Non-pigmented ciliary epithelial cell (primary cell): ENCODE results near the gene CSNK2A2.

Experiments used
- DNase-seq: peaks from one replicate; pipeline ENCODE4 v3.0.0-alpha.2; 2010; ENCODE audit warnings: low read depth

Gene CSNK2A2

GRCh38 chr16:58198022-58198683 lies at the start of gene CSNK2A2:
TSS of gene CSNK2A2 (minus strand) at chr16:58198106. CDS start at chr16:58197736, 370 bp downstream.
- DNase-seq, result no peak

DNA sequence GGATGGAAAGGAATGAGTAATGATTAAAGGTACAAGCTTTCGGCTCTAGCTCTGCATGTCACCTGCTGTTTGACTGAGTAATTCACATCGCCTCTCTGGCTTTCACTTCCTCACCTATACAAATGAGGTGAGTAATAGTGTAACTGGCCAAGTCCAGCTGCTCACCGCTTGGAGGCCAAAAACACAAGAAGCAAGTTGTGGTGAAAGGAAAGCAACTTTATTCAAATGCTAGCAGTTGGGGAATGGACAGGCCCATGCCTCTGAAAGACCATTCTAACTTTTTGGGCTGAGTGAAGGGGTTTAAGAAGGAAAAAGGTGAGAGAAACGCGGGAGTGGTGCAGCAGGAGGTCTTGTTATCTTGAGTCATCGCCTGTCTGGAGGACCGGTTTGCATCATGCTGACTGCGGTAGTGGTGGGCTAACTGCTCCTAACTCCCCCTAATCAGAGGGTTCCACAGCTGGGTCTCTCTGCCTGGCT lies 45.7 kb upstream of the CSNK2A2 start:
- DNase-seq, result no peak

DNA sequence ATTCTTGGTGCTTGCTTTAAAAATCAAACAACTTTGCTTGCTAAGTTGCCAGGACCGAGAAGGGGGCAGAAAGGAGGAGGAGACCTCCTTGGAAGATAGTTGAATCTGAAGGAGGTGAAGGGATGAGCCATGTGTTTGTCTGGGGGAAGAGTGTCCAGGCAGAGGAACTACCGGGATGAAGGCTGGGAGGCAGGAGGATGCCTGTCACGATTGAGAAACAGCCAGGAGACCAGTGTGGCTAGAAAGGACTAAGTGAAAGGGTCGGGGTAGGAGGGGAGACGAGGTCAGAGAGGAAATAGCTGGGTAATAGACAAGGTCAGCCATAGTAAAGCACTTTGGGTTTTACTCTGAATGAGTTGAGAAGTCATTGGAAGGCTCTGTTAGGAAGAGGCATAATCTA lies 38.9 kb upstream of the CSNK2A2 start:
- no peak for DNase-seq

DNA sequence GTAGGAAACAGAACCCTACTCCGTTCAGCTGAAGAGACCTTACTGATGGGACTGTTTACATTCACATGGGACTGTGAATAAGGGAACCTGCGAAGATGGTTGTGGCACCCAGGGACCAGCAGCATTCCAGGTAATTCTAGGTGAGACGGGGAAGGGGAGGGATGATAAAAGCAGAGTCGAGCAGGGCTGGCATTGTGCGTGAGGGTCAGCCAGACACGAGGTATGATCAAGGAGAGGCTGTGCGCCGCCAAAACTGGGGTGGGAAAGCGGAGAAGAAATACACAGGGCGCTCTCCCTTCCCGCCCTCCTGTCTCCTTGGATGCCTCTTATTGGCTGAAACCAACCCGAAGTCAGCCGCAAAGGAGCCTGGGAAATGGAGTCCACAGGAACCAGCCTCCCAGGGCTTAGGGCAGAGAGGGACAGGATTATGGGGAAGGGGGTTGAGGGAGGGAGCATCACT lies 38.4 kb upstream of the CSNK2A2 start:
- DNase-seq, result no peak

GRCh38 chr16:58235663-58236062 lies 37.8 kb upstream of the CSNK2A2 start:
- no peak for DNase-seq

GRCh38 chr16:58234831-58235595 lies 37.1 kb upstream of the CSNK2A2 start:
- no peak for DNase-seq

- no peak for DNase-seq
Observed at GRCh38 chr16:58230259-58230658, 32.4 kb upstream of the CSNK2A2 start.

DNA sequence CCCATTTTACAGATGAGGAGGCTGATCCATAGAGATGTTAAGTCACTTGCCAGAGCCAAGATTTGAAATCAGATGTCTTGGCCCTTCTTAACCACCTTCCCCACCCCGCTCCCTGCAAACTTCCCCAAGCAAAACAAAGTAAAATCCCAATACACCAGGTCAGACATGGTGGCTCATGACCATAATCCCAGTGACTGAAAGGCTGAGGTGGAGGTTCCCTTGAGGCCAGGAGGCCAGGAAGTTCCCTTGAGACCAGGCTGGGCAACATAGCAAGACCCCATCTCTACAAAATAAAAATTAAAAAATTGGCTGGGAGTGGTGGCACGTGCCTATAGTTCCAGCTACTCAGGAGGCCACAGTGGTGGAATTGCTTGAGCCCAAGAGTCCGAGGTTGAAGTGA lies 28.9 kb upstream of the CSNK2A2 start:
- DNase-seq, result no peak

DNA sequence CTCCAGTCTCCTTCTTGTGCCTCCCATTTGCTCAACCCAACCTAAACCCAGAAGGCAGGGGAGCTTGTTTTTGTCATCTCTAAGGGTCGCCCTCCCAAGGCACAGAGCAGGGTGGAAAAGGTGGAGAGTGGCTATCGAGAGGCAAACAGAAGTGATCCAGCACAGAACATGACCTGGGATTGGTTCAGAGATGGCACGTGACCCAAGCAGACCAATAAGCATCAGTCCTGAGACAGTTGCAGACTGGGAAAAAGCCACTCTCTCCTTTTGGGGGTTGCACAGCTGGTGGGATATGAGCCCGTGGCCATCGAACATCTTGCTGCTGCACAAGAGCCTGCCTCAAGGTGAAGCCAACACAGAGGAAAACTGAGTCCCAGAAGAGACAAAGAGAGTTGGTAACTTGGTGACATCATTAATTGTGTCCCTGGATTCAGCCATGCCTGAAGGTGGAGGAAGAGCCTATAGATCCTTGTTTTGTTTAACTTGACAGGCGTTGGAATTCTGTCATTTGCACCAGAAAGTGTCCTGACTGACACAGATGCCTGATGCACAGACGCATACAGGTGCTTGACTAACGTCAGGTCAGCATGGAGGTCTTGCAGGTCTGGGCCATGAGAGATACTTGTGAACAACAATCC lies 28.2 kb upstream of the CSNK2A2 start:
- no peak for DNase-seq

DNA sequence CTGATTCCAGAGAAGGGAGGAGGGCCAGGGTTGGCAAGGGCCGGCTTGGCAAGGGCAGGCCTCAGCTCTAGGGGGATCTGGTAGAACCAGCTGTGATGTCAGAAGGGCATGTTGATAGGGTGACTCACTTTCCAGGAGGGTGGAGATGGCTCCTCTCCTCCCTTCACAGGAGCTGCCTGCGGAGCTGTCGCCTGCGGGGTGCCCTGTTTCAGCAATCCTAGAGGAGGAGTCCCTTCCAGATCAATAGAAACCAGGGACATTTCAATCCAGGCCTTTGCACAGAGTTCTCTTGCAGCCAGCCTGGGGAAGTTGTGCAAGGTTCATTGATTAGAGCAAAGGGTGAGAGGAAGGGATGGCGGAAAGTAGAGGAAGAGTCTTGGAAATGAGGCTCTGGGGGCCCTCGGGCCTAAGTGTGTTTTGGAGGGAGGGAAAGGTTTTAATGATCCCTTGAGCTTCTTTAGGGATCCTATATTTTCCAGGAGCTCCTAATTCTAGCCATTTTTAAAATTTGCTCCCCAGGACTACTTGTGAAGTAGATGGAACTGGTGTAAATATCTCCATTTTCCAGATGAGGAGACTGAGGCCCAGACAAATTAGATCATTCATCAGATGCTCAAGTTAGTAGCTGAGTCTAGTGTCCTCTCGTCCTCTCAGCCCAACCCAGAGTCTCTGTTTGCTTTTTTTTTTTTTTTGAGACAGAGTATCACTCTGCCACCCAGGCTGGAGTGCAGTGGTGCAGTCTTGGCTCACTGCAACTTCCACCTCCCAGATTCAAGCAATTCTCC lies 24.8 kb upstream of the CSNK2A2 start:
- no peak for DNase-seq

DNA sequence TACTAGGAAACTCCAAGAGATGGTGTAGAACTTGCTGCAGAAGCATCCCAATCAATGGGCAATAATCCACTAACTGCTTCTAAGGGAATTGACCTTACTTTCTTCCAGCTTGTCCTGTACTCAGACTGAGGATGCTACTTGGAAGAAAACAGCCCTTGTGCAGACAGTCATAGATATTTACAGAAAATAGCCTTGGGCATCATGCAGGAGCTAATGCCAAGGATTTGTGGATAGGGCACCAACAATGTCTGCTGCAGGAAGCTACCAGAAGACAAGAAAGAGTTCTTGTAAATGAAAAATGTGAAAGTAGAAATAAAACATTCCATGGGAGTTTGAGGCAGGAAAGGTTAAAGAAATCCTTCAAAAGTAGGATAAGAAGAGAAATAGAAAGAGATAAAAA lies 21.5 kb upstream of the CSNK2A2 start:
- DNase-seq, result no peak

DNA sequence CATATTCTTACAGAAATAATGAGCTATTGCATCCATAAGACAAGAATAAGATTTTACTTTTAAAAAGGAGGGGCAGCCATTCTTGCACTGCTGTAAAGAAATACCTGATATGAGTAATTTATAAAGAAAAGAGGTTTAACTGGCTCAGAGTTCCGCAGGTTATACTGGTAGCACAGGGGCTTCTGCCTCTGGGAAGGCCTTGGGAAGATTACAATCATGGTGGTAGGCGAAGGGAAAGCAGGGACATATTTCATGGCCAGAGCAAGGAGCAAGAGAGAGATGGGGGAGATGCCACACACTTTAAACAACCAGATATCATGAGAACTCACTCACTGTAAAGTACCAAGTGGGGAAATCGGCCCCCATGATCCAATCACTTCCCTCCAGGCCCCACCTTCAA lies 20.9 kb upstream of the CSNK2A2 start:
- DNase-seq, result no peak

- no peak for DNase-seq
Observed at GRCh38 chr16:58217311-58217925, 19.5 kb upstream of the CSNK2A2 start.

DNA sequence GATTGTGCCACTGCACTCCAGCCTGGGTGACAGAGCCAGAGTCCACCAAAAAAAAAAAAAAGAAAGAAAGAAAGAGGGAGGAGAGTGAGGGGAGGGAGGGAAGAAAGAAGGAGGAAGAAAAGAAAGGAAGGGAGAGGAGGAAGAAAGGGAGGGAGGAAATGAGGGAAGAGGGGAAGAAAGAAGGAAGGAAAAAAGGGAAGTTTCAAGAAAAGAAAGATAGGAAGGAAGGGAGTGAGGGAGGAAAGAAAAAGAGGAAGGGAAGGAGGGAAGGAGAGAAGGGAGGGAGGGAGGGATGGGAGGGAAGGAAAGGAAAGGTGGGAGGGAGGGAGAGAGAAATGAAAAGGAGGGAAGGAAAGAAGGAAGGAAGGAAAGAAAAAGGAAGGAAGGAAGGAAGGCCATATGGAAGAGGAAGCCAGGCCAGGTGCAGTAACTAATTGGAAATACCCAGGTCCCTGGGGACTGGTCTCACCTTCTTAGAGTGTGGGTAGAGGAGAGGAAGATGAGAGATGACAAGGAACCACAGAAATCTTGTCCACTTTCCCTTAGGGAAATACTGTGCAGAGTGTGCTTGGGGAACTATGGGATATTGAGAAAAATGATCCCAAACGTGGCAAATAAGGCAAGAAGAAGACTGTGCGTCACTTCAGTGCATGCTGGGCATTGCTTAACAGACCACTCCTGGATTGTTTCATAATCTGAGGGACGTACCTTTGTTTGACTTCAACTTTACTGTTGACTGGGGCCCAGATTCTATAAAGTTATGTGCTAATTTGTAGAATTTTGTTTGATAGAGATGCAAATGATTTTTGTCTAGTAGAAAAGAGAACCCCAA lies 15.1 kb upstream of the CSNK2A2 start:
- DNase-seq, result no peak

GRCh38 chr16:58211846-58212245 lies 13.9 kb upstream of the CSNK2A2 start:
- DNase-seq, result no peak

- DNase-seq, result no peak
Observed at GRCh38 chr16:58211245-58211644, 13.3 kb upstream of the CSNK2A2 start.

DNA sequence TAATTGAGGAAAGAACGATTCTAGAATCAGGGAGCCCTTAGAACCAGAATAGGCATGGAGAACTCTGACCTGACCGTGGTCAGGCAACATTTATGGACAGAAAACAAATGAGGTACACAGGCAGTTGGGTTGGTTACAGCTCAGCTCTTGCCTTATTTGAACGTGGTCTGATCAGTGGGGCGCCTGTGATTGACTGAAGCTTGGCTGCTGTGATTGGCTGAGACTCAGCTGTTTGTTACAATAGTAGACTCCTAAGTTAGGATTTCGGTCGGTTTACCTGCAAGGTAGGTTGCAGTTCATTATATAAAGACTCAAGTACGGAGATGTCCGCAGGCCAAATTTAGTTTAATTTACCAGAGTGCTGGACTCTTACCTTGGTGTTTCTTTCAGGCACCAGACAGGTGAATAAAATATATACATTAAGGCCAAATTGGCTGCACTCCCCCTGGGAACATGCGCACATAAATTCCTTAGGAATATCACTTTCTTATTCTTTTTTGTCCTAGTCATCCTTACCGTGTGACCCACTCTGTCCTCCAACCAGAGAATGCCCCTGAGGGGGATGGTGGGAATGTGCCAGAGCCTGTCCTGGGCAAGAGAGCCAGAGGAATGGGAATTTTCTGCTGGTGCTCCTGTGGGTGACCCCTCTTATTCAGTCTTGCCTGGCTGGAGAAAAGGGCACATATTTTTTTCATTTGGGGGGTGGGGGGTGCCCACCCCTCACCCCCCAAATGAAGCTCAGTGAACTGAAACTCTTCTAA lies 7.5 kb upstream of the CSNK2A2 start:
- DNase-seq, result no peak

DNA sequence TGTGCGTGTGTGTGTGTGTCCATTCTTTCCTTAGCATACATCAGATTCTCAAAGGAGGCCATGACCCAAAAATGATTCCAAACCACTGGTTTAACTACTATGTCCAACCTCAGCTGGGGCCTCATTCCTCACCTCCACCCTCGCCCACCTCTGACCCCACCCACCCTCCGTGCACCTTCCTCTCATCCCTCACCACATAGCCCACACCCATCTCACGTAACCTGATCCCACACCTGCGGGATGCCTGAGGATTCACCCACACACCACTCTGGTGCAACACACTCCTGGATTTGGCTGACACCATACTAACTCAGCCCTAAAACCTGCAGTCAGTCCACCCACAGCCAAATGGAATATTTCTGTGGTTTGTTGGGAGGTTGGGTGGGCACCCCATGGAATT lies 3.3 kb upstream of the CSNK2A2 start:
- no peak for DNase-seq

DNA sequence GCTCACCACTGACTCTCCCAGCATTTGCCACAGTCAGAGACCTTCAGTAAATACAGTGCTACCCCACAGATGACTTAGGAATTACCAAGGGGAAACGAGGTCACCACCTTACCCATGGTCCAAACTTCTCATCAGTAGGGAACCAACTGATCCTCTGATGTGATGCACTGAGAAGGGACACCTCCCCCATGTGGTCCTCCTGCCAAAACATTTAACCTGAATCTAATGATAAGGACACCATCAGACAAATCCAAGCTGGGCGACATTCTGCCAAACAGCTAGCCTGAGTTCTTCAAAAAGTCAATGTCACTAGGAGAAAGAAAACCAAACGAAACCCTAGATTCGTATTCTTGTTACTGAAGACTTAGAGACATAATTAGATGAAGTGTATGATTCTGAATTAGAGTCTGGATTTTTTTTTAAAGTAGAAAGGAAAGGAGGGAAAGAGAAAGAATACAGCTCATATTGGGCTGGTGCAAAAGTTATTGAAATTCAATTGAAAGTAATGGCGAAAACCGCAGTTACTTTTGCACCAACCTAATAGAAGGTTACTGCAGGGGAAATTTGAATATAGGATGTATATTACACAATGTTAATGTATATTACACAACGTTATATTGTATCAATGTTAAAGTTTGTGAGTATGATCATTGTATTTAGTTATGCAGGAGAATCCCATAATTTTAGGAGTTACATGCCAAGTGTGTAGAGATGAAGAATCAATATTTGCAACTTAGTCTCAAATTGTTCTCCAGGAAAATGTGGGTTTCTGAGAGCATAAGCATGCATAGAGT lies 2.3 kb upstream of the CSNK2A2 start:
- no peak for DNase-seq
